Endothelial cell of umbilical vein (primary cell): ENCODE results near the gene TAS1R1.

Experiments used
- CTCF ChIP-seq, 2 donors: IDR thresholded peaks; 1 replicate in 1 of 2; 2 replicates in 1 of 2; pipeline ENCODE4 v1.5.1; 2011; ENCODE audit warnings: low read length in 2 of 2, mild to moderate bottlenecking in 2 of 2, moderate library complexity in 2 of 2, control low read depth in 1 of 2, inconsistent platforms in 1 of 2, low read depth in 1 of 2; ENCODE audit not compliant: insufficient read depth in 1 of 2; ENCODE audit errors: extremely low read depth in 1 of 2
- JUN ChIP-seq: IDR thresholded peaks from 2 replicates; pipeline ENCODE4 v1.6.1; 2011; ENCODE audit warnings: borderline replicate concordance, low read depth; ENCODE audit not compliant: insufficient read length, insufficient read depth
- POLR2AphosphoS5 ChIP-seq: IDR thresholded peaks from 2 replicates; pipeline ENCODE4 v1.6.1; 2012; ENCODE audit warnings: low read depth, mild to moderate bottlenecking, control low read depth, low read length, moderate library complexity; ENCODE audit not compliant: insufficient read depth

DNA sequence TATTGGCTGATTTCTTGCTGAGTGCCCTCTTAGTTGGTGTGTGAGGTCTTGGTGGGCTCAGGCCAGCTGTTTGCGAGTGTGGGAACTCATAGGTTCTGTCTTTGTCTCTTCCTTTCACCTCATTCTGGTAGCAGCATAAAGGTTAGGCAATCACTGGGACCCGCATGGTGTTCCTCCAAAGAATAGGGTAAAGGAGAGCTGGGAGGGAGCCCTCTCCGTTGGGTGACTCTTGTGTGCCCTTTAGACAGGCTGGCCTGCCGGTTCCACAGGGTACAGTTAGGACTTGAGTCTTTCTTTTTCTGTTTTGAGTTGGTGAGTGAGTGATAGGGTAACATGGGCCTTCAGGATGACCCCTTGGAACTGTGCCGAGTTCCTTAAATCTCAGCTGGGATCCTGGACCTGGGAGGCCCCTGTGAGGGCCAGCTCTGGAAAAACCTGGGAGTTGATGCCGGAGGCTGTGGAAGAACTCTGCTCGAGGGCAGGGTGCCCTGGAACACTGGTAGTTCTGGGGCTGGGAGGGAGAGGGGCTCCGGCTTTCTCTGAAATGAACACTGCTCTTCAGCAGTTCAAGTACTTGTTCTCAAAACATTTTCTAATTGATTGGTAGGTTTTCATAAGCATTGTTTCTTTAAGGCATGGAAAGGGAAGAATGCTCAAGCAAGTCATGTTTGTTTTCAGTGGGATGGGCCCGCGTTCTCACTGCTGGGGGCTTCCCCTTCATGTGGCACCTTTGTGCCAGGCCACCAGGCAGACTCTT lies 67.5 kb downstream of the TAS1R1 start:
- TF ChIP-seq POLR2AphosphoS5, result no peak
- TF ChIP-seq CTCF (IDR thresholded peaks at IDR 0.05; ENCODE audit: extremely low read depth in 1 of 2, insufficient read depth in 1 of 2, low read depth in 1 of 2, low read length in 2 of 2), result no peak
- TF ChIP-seq JUN, result no peak
